SK-N-SH (cell line): ENCODE measurements around the gene UBE2G1.

Source experiments
- CTCF ChIP-seq: fragments of 200-600 bp; sonication (generic); IDR thresholded peaks from 2 replicates; pipeline ENCODE4 v1.6.1; 2017; ENCODE audit warnings: antibody characterized with exemption, mild to moderate bottlenecking, moderate library complexity
- NRF1 ChIP-seq: IDR thresholded peaks from 2 replicates; pipeline ENCODE4 v1.6.1; 2012; ENCODE audit warnings: low read depth, mild to moderate bottlenecking, low read length
- POLR2AphosphoS5 ChIP-seq: IDR thresholded peaks from 2 replicates; pipeline ENCODE4 v1.6.1; 2012; ENCODE audit warnings: low read depth, low read length
- REST ChIP-seq: IDR thresholded peaks from 2 replicates; pipeline ENCODE4 v1.6.1; 2012; ENCODE audit warnings: mild to moderate bottlenecking, low read depth, low read length, moderate library complexity
- SIN3A ChIP-seq: IDR thresholded peaks from 2 replicates; pipeline ENCODE4 v1.6.1; 2012; ENCODE audit warnings: low read depth, mild to moderate bottlenecking, low read length, moderate library complexity, borderline replicate concordance

GRCh38 chr17:4387137-4387536 lies 20.7 kb upstream of the UBE2G1 start:
- TF ChIP-seq NRF1 (no peak), CTCF (no peak), POLR2AphosphoS5 (no peak), REST (no peak), SIN3A (no peak)
